GM06990 (cell line): ENCODE measurements around the gene LCE3A.
A peak's percentile ranks its signal among the peaks of the same experiment; 100 is the strongest.

Experiments
- DNase-seq: peaks from one replicate; pipeline ENCODE4 v3.0.0-alpha.2; 2011; ENCODE audit not compliant: insufficient read length; ENCODE audit errors: extremely low read depth
- H3K27me3 ChIP-seq: replicated peaks from 2 replicates; pipeline ENCODE4 v1.6.0; 2011; ENCODE audit warnings: low read length; ENCODE audit not compliant: control insufficient read depth, insufficient read depth
- H3K36me3 ChIP-seq: 2 replicates; pipeline ENCODE4 v1.5.1; 2011; ENCODE audit warnings: low read length; ENCODE audit not compliant: control insufficient read depth, insufficient read depth
- H3K4me3 ChIP-seq: replicated peaks from 2 replicates; pipeline ENCODE4 v1.5.1; 2011; ENCODE audit warnings: low read depth, mild to moderate bottlenecking, control low read depth, low read length
- TF ChIP-seq, protein P1 (sequence below): IDR thresholded peaks from 2 replicates; pipeline ENCODE4 v1.5.1; 2011; ENCODE audit warnings: low read length, control low read depth, mild to moderate bottlenecking, inconsistent platforms; ENCODE audit not compliant: insufficient read depth, poor library complexity, severe bottlenecking

LCE3A gene

DNA sequence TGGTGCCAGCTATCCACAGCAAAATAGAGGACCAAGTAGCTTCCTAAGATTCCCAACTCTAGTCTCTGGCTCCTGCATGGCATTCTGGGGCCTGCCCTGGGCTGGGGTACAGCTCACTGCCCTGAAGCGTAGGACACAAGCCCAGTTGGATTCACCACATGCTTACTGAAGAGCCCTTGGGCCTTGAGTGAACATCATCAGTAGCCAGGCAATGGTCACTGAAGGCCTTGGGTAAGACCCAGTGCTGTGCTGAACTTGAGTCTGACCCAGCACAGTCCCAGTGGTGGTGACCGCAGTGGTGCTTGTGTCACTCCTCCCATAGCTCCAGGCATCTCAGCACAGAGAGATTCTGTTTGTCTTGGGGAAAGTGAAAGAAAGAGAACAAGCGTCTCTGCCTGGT lies 7.7 kb upstream of the LCE3A start:
- TF ChIP-seq, protein P1, sequence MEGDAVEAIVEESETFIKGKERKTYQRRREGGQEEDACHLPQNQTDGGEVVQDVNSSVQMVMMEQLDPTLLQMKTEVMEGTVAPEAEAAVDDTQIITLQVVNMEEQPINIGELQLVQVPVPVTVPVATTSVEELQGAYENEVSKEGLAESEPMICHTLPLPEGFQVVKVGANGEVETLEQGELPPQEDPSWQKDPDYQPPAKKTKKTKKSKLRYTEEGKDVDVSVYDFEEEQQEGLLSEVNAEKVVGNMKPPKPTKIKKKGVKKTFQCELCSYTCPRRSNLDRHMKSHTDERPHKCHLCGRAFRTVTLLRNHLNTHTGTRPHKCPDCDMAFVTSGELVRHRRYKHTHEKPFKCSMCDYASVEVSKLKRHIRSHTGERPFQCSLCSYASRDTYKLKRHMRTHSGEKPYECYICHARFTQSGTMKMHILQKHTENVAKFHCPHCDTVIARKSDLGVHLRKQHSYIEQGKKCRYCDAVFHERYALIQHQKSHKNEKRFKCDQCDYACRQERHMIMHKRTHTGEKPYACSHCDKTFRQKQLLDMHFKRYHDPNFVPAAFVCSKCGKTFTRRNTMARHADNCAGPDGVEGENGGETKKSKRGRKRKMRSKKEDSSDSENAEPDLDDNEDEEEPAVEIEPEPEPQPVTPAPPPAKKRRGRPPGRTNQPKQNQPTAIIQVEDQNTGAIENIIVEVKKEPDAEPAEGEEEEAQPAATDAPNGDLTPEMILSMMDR, result no peak
- no peak overlapping the region for H3K4me3 ChIP-seq
- no peak for DNase-seq
- H3K27me3 ChIP-seq, result no peaks in the 10 kb centered on the region; the same call in 1 of the 2 replicates
- H3K36me3 ChIP-seq, result no peaks in the 10 kb centered on the region

DNA sequence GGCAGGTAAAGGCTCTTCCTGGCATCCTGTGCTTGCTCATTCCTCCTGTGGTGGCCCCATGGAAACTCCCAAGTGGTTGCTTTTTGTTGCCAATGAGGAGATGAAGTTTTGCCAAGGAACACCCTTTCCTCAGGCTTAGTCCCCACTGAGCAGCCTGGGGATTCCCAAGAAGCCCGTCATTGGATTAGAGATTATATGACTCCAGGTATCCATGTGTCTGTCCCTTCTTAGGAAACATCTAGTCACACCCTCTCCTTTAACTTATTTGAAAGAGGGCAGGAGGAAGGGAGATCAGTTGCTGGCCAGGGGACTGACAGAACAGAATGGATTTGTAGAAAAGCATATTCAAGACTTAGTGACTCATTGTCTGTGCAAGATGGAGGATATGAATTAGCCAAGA lies 3.8 kb upstream of the LCE3A start:
- TF ChIP-seq, protein P1, result no peak
- DNase-seq, result no peak
- no peaks in the 10 kb centered on the region; the same call in 1 of the 2 replicates for H3K27me3 ChIP-seq

DNA sequence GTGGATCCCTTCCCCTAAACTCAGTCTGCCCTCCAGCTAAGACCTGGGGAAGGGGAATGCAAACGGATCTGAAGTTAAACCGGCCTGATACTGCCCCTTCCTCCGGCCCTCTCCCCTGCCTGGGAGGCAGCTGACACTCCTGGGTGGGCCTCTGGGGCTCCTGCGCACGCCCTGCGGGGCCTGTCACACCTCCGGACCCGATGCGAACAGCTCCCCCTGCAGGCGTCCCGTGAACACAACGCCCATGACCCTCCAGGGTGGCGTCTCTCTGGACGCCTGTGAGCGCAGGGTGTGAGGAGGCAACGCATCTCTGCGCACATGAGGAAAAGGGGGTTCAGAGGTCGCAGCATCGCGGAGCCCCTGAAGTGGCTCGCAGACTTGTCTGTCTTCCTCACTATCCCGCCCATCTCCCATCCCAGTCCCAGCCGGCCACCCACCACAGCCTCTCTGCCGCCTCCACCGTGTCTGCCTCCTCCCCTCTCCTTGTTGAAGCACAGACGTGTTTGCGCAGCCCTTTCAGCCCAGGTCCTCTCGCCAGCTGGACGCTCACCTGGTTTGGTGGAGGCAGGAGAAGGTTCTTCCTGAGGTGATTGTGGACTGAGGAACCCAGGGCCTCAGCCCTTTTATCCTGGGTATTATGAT lies 421 bp upstream of the LCE3A start:
- no peak overlapping the region for H3K4me3 ChIP-seq
- no peaks in the 10 kb centered on the region; the same call in 1 of the 2 replicates for H3K27me3 ChIP-seq
- H3K36me3 ChIP-seq, result no peaks in the 10 kb centered on the region
- DNase-seq, result peak; percentile 44
- TF ChIP-seq, protein P1, result peak; percentile 64

More for the DNA sequence above, 3.8 kb upstream of the LCE3A start:
- H3K4me3 ChIP-seq, result no peak overlapping the region
- H3K36me3 ChIP-seq, result no peaks in the 10 kb centered on the region

DNA sequence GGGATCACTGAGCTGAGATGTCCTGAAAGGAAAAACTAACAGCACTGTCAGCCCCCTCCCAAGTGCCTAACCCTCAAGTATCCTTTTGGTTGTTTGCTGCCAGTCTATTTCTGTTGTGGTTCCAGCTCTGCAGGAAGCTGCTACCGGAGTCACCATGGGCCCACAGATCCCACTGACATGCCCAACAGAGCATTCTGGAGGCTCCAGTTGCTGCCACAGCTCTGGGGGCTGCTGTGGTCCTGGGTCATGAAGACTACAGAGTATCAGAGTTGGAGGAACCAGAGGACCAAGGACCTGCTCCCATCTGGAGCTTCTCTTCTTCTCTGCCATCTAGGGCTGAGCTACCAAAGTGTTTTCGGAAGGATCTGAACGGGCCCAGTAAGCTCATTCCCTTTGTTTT lies 910 bp downstream of the LCE3A start:
- no peaks in the 10 kb centered on the region; the same call in 1 of the 2 replicates for H3K27me3 ChIP-seq
- no peak overlapping the region for H3K4me3 ChIP-seq
- TF ChIP-seq, protein P1, result no peak
- DNase-seq, result no peak
- no peaks in the 10 kb centered on the region for H3K36me3 ChIP-seq

DNA sequence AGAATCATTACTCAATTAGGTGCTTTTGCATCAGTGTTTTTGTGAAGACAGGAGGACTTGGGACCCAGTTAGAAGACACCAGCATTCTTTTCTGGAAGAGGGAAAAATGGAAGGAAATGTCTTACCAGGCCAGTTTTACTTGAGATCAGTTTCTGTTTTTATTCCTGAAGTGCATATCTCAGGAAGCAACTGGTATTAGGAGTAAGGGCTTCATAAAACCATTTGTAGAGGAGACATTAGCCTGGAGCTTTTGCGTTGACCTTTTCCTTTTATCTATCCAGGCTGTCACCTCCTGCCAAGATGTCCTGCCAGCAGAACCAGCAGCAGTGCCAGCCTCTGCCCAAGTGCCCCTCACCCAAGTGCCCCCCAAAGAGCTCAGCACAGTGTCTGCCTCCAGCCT lies 9.4 kb downstream of the LCE3A start, which contains the start of gene LCE3B:
Gene LCE3B, plus strand, starts transcription at position 301 of the 400 bp plus-strand sequence. Its CDS starts 0 bp downstream, at position 301.
- Histone ChIP-seq H3K4me3 (no peak within 1 kb of the TSS), H3K36me3 (no peaks in the 10 kb centered on the region), H3K27me3 (no peaks in the 10 kb centered on the region)
- TF ChIP-seq, protein P1, result no peak
- DNase-seq, result no peak

DNA sequence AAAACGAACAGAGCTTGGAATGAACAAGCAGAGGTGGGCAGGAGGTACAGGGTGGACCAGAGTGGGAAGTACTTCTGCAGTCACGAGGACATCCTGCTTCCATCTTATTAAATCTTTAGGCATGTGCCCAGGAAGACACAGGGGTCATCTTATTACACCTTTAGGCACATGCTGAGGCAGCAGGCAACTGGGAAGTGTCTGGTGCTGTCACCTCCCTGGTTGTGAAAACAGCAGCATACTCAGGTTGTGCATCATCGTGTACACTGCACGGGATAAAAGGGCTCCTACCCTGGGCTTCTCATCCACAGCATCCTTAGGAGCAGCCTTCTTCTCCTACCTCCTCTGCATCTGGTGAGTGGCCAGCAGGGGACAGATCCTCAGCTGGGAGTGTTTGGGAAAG lies 23.0 kb downstream of the LCE3A start, which contains the start of gene LCE3C:
Gene LCE3C, plus strand, starts transcription at position 301 of the 400 bp plus-strand sequence. CDS start 498 bp downstream, outside the sequence.
- TF ChIP-seq, protein P1, result no peak
- Histone ChIP-seq H3K36me3 (no peaks in the 10 kb centered on the region), H3K4me3 (no peak within 1 kb of the TSS), H3K27me3 (no peaks in the 10 kb centered on the region)
- no peak for DNase-seq
